Mucosa of descending colon (tissue), 3 donors: ENCODE results near the gene TMPRSS2. TPM values are rescaled to one million over a fixed set of nuclear protein-coding genes. Genes with fewer than 3 reads are reported as not detected.

Source experiments
- ATAC-seq: fragments of 200-7000 bp; cut with Tn5 transposase; one replicate; pipeline ENCODE4 v1.9.1; 2020; ENCODE audit warnings: mild to moderate bottlenecking, moderate library complexity
- DNase-seq, 3 donors: peaks; one replicate each; pipeline ENCODE4 v3.0.0-alpha.2; 2020
- H3K36me3 ChIP-seq: fragments of 200-600 bp; one replicate; pipeline ENCODE4 v1.8.0; 2021; ENCODE audit warnings: low read depth, mild to moderate bottlenecking
- H3K4me1 ChIP-seq: fragments of 200-600 bp; one replicate; pipeline ENCODE4 v1.8.0; 2021; ENCODE audit warnings: low read depth, mild to moderate bottlenecking
- H3K4me3 ChIP-seq: fragments of 200-600 bp; one replicate; pipeline ENCODE4 v1.8.0; 2021; ENCODE audit warnings: mild to moderate bottlenecking
- H3K9me3 ChIP-seq: fragments of 200-600 bp; one replicate; pipeline ENCODE4 v1.8.0; 2021; ENCODE audit warnings: mild to moderate bottlenecking
- CTCF ChIP-seq: fragments of 200-600 bp; IDR thresholded peaks from one replicate; pipeline ENCODE4 v1.8.0; 2022; ENCODE audit warnings: antibody characterized with exemption, mild to moderate bottlenecking
- intact Hi-C, 2 donors: fragments of 100-400 bp; cut with DNase I in 1 of 2; cut with micrococcal nuclease in 1 of 2; formaldehyde crosslinking; loops; one replicate each; pipeline versions ENCODE4 v1.11.0 to v1.11.1; 2022; cut with DNase I, micrococcal nuclease
- long read RNA-seq, 2 donors: library from polyadenylated mRNA; unstranded; transcript quantifications; one replicate each; pipeline ENCODE4 v2.0.0, GENCODE V29; 2019 to 2021
- total RNA-seq, 3 donors: library from RNA; stranded (reverse); fragmentation: NEBNext Ultra II Directional in 2 of 3; extraction: Animal tissue kit (Norgen Biotek cat#: 25700) in 2 of 3; gene quantifications; one replicate each; pipeline versions ENCODE4 v1.2.1 to v1.2.4, GENCODE V29; 2021 to 2023
- donor health status: DM: no; HTN: no; CAD: no; lungs with moderate emphysema.
- donor health status: DM: no; HTN: no; CAD: no.
- donor health status: DM: no; HTN: yes; CAD: no.

TMPRSS2 gene
- 100 to 1,000 TPM; 283 to 624 (median 566) TPM for total RNA-seq
- long read RNA-seq, donor 1, transcript TMPRSS2-202 (14 exons, 3,240 nt): minor isoform, 45 of 413 reads
- long read RNA-seq, donor 1, transcript TMPRSS2-209 (2 exons, 633 nt): minor isoform, 10 of 413 reads
- long read RNA-seq, donor 1, transcript TMPRSS2-201 (14 exons, 3,205 nt): major isoform, 236 of 413 reads
- long read RNA-seq, donor 1, partial matches to known transcripts: 66 of 413 reads
- long read RNA-seq, donor 1, other reads (novel, unspliced or antisense): 56 of 413 reads
- long read RNA-seq, donor 2, transcript TMPRSS2-201 (14 exons, 3,205 nt): major isoform, 69 of 240 reads
- long read RNA-seq, donor 2, transcript TMPRSS2-202 (14 exons, 3,240 nt): minor isoform, 34 of 240 reads
- long read RNA-seq, donor 2, partial matches to known transcripts: 20 of 240 reads
- long read RNA-seq, donor 2, other reads (novel, unspliced or antisense): 115 of 240 reads

- Histone ChIP-seq H3K36me3 (no peaks in the 10 kb centered on the region), H3K9me3 (no peaks in the 10 kb centered on the region), H3K4me3 (peak within 1 kb of the TSS; percentile 61), H3K4me1 (peaks cover 13% of the 10 kb centered on the region)
- intact Hi-C loops: loop anchor here in 1 of 2 donors (10.0 kb wide), 1 partner anchor 57 kb away; no protein-coding TSS in a partner anchor
- TF ChIP-seq CTCF: no peak
- peak; percentile 78 for ATAC-seq
- DNase-seq: peak; percentile 86 to 93 (median 88)
These were observed at the start of gene TMPRSS2 for GRCh38 chr21:41507521-41508414. Gene TMPRSS2, minus strand, starts transcription at chr21:41508158. Its CDS starts 10,025 bp downstream, at chr21:41498133.

- ATAC-seq (no peak), DNase-seq (no peak)
- intact Hi-C loops: no loop called here
- Histone ChIP-seq H3K9me3 (no peaks in the 10 kb centered on the region), H3K4me1 (peaks cover 10% of the 10 kb centered on the region), H3K36me3 (no peaks in the 10 kb centered on the region), H3K4me3 (no peak overlapping the region)
- no peak for TF ChIP-seq CTCF
These were observed 47.1 kb upstream of the TMPRSS2 start for GRCh38 chr21:41555057-41555456.

GRCh38 chr21:41552254-41552653, 44.3 kb upstream of the TMPRSS2 start:
- no peak for DNase-seq
- Histone ChIP-seq H3K4me1 (peaks cover 3% of the 10 kb centered on the region), H3K9me3 (no peaks in the 10 kb centered on the region), H3K4me3 (no peak overlapping the region), H3K36me3 (no peaks in the 10 kb centered on the region)
- no peak for TF ChIP-seq CTCF
- ATAC-seq: no peak
- intact Hi-C loops: no loop called here

GRCh38 chr21:41548781-41549180, 40.8 kb upstream of the TMPRSS2 start:
- Histone ChIP-seq H3K4me1 (peaks cover 3% of the 10 kb centered on the region), H3K9me3 (no peaks in the 10 kb centered on the region), H3K4me3 (no peak overlapping the region), H3K36me3 (no peaks in the 10 kb centered on the region)
- no peak for TF ChIP-seq CTCF
- intact Hi-C loops: no loop called here
- DNase-seq (no peak), ATAC-seq (peak; percentile 58)

GRCh38 chr21:41547111-41547510, 39.2 kb upstream of the TMPRSS2 start:
- peaks cover 3% of the 10 kb centered on the region for H3K4me1 ChIP-seq
- ATAC-seq (no peak), DNase-seq (no peak)
- no peaks in the 10 kb centered on the region for H3K36me3 ChIP-seq
- intact Hi-C loops: no loop called here
- no peak for TF ChIP-seq CTCF
- no peaks in the 10 kb centered on the region for H3K9me3 ChIP-seq
- no peak overlapping the region for H3K4me3 ChIP-seq
